IMR-90 (cell line): ENCODE measurements around the gene METTL17. TPM values are rescaled to one million over a fixed set of nuclear protein-coding genes. Genes with fewer than 3 reads are reported as not detected.

Experiments used
- ATAC-seq: fragments of 200-7000 bp; cut with Tn5 transposase; 2 replicates; pipeline ENCODE4 v1.9.1; 2020; ENCODE audit warnings: low read depth, mild to moderate bottlenecking, moderate library complexity
- BruUV-seq: library from RNA; stranded (reverse); fragments of 400-500 nt; replicated peaks from 2 replicates; lab custom pipeline; 2021; lab: Mats Ljungman, UMichigan
- CTCF ChIA-PET: fragments of 300-600 bp; formaldehyde crosslinking; extraction: SDS; loops from one replicate; lab custom pipeline; 2021; ENCODE audit warnings: antibody characterized with exemption; lab: Yijun Ruan, JAX
- POLR2A ChIA-PET: fragments of 300-600 bp; sonication (Branson Sonifier 250); formaldehyde crosslinking; loops from one replicate; lab custom pipeline; 2022; ENCODE audit warnings: antibody characterized with exemption; ENCODE audit not compliant: unreplicated experiment; lab: Charles Lee
- DNase-seq: peaks from one replicate; pipeline ENCODE4 v3.0.0; 2013
- H2AFZ ChIP-seq: replicated peaks from 2 replicates; pipeline ENCODE3; 2013; ENCODE audit warnings: low read length, mild to moderate bottlenecking; ENCODE audit not compliant: poor library complexity
- H2AK5ac ChIP-seq: 2 replicates; pipeline ENCODE4 v1.6.1; 2013; ENCODE audit warnings: low read depth, low read length, inconsistent platforms
- H2AK9ac ChIP-seq: replicated peaks from 2 replicates; pipeline ENCODE3; 2013; ENCODE audit warnings: mild to moderate bottlenecking, low read depth, low read length, moderate library complexity; ENCODE audit not compliant: poor library complexity
- H2BK120ac ChIP-seq: 2 replicates; pipeline ENCODE4 v1.6.1; 2013; ENCODE audit warnings: low read depth, low read length, inconsistent platforms
- H2BK15ac ChIP-seq: 3 replicates; pipeline ENCODE4 v1.6.1; 2013; ENCODE audit warnings: low read depth, low read length, inconsistent platforms
- H2BK20ac ChIP-seq: 2 replicates; pipeline ENCODE4 v1.6.1; 2013; ENCODE audit warnings: low read depth, mild to moderate bottlenecking, inconsistent platforms, low read length, moderate library complexity
- H2BK5ac ChIP-seq: 2 replicates; pipeline ENCODE4 v1.6.1; 2013; ENCODE audit warnings: mild to moderate bottlenecking, low read depth, low read length, inconsistent platforms; ENCODE audit not compliant: poor library complexity, severe bottlenecking
- H3K14ac ChIP-seq: replicated peaks from 2 replicates; pipeline ENCODE4 v1.6.1; 2013; ENCODE audit warnings: low read depth, low read length, inconsistent platforms
- H3K18ac ChIP-seq: 2 replicates; pipeline ENCODE4 v1.6.1; 2013; ENCODE audit warnings: low read depth, low read length, control low read depth
- H3K23ac ChIP-seq: 2 replicates; pipeline ENCODE4 v1.6.1; 2013; ENCODE audit warnings: low read depth, low read length, inconsistent platforms
- H3K27ac ChIP-seq: 2 replicates; pipeline ENCODE4 v1.5.1; 2013; ENCODE audit warnings: mild to moderate bottlenecking, control low read depth, low read length; ENCODE audit not compliant: insufficient read depth
- H3K27me3 ChIP-seq: 2 replicates; pipeline ENCODE4 v1.6.1; 2013; ENCODE audit warnings: low read length; ENCODE audit not compliant: control insufficient read depth, insufficient read depth
- H3K36me3 ChIP-seq: 2 replicates; pipeline ENCODE4 v1.6.1; 2013; ENCODE audit warnings: low read length, mixed read lengths; ENCODE audit not compliant: control insufficient read depth, insufficient read depth
- H3K4ac ChIP-seq: 2 replicates; pipeline ENCODE4 v1.6.1; 2013; ENCODE audit warnings: low read depth, low read length, inconsistent platforms
- H3K4me1 ChIP-seq: 2 replicates; pipeline ENCODE4 v1.6.1; 2013; ENCODE audit warnings: low read length, mixed read lengths; ENCODE audit not compliant: control insufficient read depth, insufficient read depth
- H3K4me2 ChIP-seq: 2 replicates; pipeline ENCODE4 v1.6.1; 2013; ENCODE audit warnings: low read depth, mild to moderate bottlenecking, control low read depth, low read length, moderate library complexity
- H3K4me3 ChIP-seq: 2 replicates; pipeline ENCODE4 v1.5.1; 2013; ENCODE audit warnings: low read depth, mild to moderate bottlenecking, control low read depth, low read length, moderate library complexity; ENCODE audit not compliant: insufficient read depth
- H3K56ac ChIP-seq: 2 replicates; pipeline ENCODE4 v1.6.1; 2013; ENCODE audit warnings: low read length, inconsistent platforms; ENCODE audit not compliant: insufficient read depth; ENCODE audit errors: extremely low read depth
- H3K79me1 ChIP-seq, 2 experiments: 2 replicates each; pipeline ENCODE4 v1.6.1; 2013; ENCODE audit warnings: low read length in 2 of 2, inconsistent platforms in 1 of 2, low read depth in 1 of 2
- H3K9ac ChIP-seq: 2 replicates; pipeline ENCODE4 v1.6.1; 2013; ENCODE audit warnings: low read depth, low read length, control low read depth
- H3K9me1 ChIP-seq: 2 replicates; pipeline ENCODE4 v1.6.1; 2013; ENCODE audit warnings: low read length, inconsistent platforms; ENCODE audit not compliant: insufficient read depth
- H3K9me3 ChIP-seq: 2 replicates; pipeline ENCODE4 v1.6.1; 2013; ENCODE audit warnings: low read length; ENCODE audit not compliant: control insufficient read depth, insufficient read depth
- H4K20me1 ChIP-seq: 2 replicates; pipeline ENCODE4 v1.6.1; 2013; ENCODE audit warnings: low read length, inconsistent platforms; ENCODE audit not compliant: insufficient read depth
- H4K5ac ChIP-seq: 2 replicates; pipeline ENCODE4 v1.6.1; 2013; ENCODE audit warnings: mild to moderate bottlenecking, low read depth, low read length, control low read depth
- H4K8ac ChIP-seq, 2 experiments: 2 replicates each; pipeline ENCODE4 v1.6.1; 2013; ENCODE audit warnings: low read depth in 2 of 2, low read length in 2 of 2, control low read depth in 1 of 2, inconsistent platforms in 1 of 2
- H4K91ac ChIP-seq: 2 replicates; pipeline ENCODE4 v1.6.1; 2013; ENCODE audit warnings: low read depth, low read length, inconsistent platforms; ENCODE audit not compliant: insufficient read depth
- BHLHE40 ChIP-seq: fragments of 150-350 bp; IDR thresholded peaks from 2 replicates; pipeline ENCODE4 v1.6.1; 2016; ENCODE audit warnings: mild to moderate bottlenecking, low read depth, low read length
- CEBPB ChIP-seq: IDR thresholded peaks from 2 replicates; pipeline ENCODE4 v1.6.1; 2012; ENCODE audit warnings: low read depth, low read length, improper control_type of control experiment
- CHD1 ChIP-seq: IDR thresholded peaks from 2 replicates; pipeline ENCODE4 v1.6.1; 2012; ENCODE audit warnings: low read depth, low read length, improper control_type of control experiment
- CTCF ChIP-seq: conservative IDR thresholded peaks from 2 replicates; pipeline ENCODE4 v1.5.1; 2012; ENCODE audit warnings: mild to moderate bottlenecking, low read depth, low read length, improper control_type of control experiment
- ELK1 ChIP-seq: fragments of 150-350 bp; IDR thresholded peaks from 2 replicates; pipeline ENCODE4 v1.6.1; 2016; ENCODE audit warnings: low read depth, mild to moderate bottlenecking, low read length, moderate library complexity, borderline replicate concordance
- FOS ChIP-seq: fragments of 150-350 bp; IDR thresholded peaks from 2 replicates; pipeline ENCODE4 v1.6.1; 2016; ENCODE audit warnings: low read depth, low read length
- MAZ ChIP-seq: IDR thresholded peaks from 2 replicates; pipeline ENCODE4 v1.6.1; 2012; ENCODE audit warnings: low read depth, mild to moderate bottlenecking, low read length, improper control_type of control experiment, moderate library complexity, borderline replicate concordance
- MXI1 ChIP-seq: IDR thresholded peaks from 2 replicates; pipeline ENCODE4 v1.6.1; 2012; ENCODE audit warnings: low read depth, mild to moderate bottlenecking, low read length, moderate library complexity, borderline replicate concordance
- NFE2L2 ChIP-seq: fragments of 150-350 bp; IDR thresholded peaks from 2 replicates; pipeline ENCODE4 v1.6.1; 2016; ENCODE audit warnings: low read depth, mild to moderate bottlenecking, low read length
- RAD21 ChIP-seq: IDR thresholded peaks from 2 replicates; pipeline ENCODE4 v1.6.1; 2012; ENCODE audit warnings: low read length, improper control_type of control experiment
- RCOR1 ChIP-seq: IDR thresholded peaks from 2 replicates; pipeline ENCODE4 v1.6.1; 2012; ENCODE audit warnings: mild to moderate bottlenecking, low read length, improper control_type of control experiment; ENCODE audit not compliant: insufficient replicate concordance
- RFX5 ChIP-seq: IDR thresholded peaks from 2 replicates; pipeline ENCODE4 v1.8.0; 2012; ENCODE audit warnings: low read depth, mild to moderate bottlenecking, low read length, moderate library complexity
- SMC3 ChIP-seq: fragments of 150-350 bp; IDR thresholded peaks from 2 replicates; pipeline ENCODE4 v1.6.1; 2016; ENCODE audit warnings: low read depth, mild to moderate bottlenecking, antibody characterized with exemption, low read length, moderate library complexity
- USF2 ChIP-seq: fragments of 150-350 bp; IDR thresholded peaks from 2 replicates; pipeline ENCODE4 v1.6.1; 2017; ENCODE audit warnings: mild to moderate bottlenecking, antibody characterized with exemption, low read length, low read depth
- WGBS, 2 experiments: methylation state at CpG; one replicate each; pipeline versions ENCODE4 v1.1.5 to v1.1.7; 2013; ENCODE audit warnings: missing lambda C conversion rate in 2 of 2; ENCODE audit not compliant: insufficient read length in 1 of 2; ENCODE audit errors: extremely low coverage in 2 of 2; 5-methylcytosine and 5-hydroxymethylcytosine counted together
- dilution Hi-C: fragments of 300-500 bp; cut with HindIII; formaldehyde crosslinking; loops from one replicate; pipeline ENCODE4 v1.14.3; 2018; ENCODE audit warnings: low sequenced_read_pairs; ENCODE audit not compliant: unreplicated experiment
- in situ Hi-C: fragments of 300-500 bp; cut with MboI; formaldehyde crosslinking; loops from 3 replicates; pipeline ENCODE4 v1.14.3; 2019; ENCODE audit warnings: low sequenced_read_pairs, inconsistent platforms, mixed read lengths
- intact Hi-C: fragments of 100-400 bp; cut with micrococcal nuclease; formaldehyde crosslinking; loops from 2 replicates; pipeline ENCODE4 v1.10.0; 2022
- polyA plus RNA-seq, 3 experiments: library from polyadenylated mRNA; depleted of rRNA; stranded (reverse); fragments of >200 nt; gene quantifications; 2 replicates each; pipeline ENCODE4 v1.2.3, GENCODE V29; 2012; ENCODE audit warnings: low replicate concordance in 1 of 3
- total RNA-seq: library from RNA; depleted of rRNA; stranded (reverse); fragments of >200 nt; gene quantifications from 2 replicates; pipeline ENCODE4 v1.2.3, GENCODE V29; 2012

Gene METTL17
- total and polyA plus RNA-seq, 2 of the 4 experiments (the other 2 are of a cell fraction), result 32.8 to 69.7 TPM

- Histone ChIP-seq H3K36me3 (no peaks in the 10 kb centered on the region), H4K5ac (no peak overlapping the region), H4K91ac (no peak overlapping the region), H3K4me1 (peaks cover 2% of the 10 kb centered on the region; the same call in 1 of the 2 replicates), H2AK5ac (no peak overlapping the region), H3K9ac (no peak overlapping the region), H2BK20ac (no peak overlapping the region), H3K27me3 (peaks cover 33% of the 10 kb centered on the region), H3K4me3 (no peak overlapping the region), H3K9me3 (no peaks in the 10 kb centered on the region), H3K56ac (no peak overlapping the region), H2BK15ac (no peak overlapping the region), H2AFZ (no peak overlapping the region), H3K18ac (no peak overlapping the region), H2BK120ac (no peak overlapping the region), H2AK9ac (no peak overlapping the region), H3K9me1 (no peaks in the 10 kb centered on the region), H3K23ac (no peak overlapping the region), H3K27ac (no peak overlapping the region), H3K4me2 (no peak overlapping the region), H4K20me1 (no peaks in the 10 kb centered on the region), H4K8ac (no peak overlapping the region), H2BK5ac (no peak overlapping the region), H3K14ac (no peak overlapping the region), H3K79me1 (no peaks in the 10 kb centered on the region), H3K4ac (no peak overlapping the region)
- no peak for TF ChIP-seq CTCF
- no peak for TF ChIP-seq NFE2L2
- TF ChIP-seq RAD21, result no peak
- no peak for TF ChIP-seq SMC3
- no peak for TF ChIP-seq USF2
- TF ChIP-seq ELK1, result no peak
- no peak for TF ChIP-seq CHD1
- no peak for TF ChIP-seq BHLHE40
- no peak for TF ChIP-seq MXI1
- TF ChIP-seq MAZ, result no peak
- no peak for TF ChIP-seq RFX5
- TF ChIP-seq RCOR1, result no peak
- no peak for TF ChIP-seq CEBPB
- no peak for TF ChIP-seq FOS
- in situ Hi-C loops (no loop called here), dilution Hi-C loops (no loop called here), intact Hi-C loops (loop anchor here (1.0 to 2.0 kb wide), 4 partner anchors 26 to 343 kb away; no protein-coding TSS in a partner anchor)
- POLR2A ChIA-PET, result no interaction called here
- WGBS, 2 experiments, result 82% methylated on average over 2 of the region's 8 CpGs; no CpG with 5 or more reads in 1 of the 2 experiments
- ATAC-seq (no peak), DNase-seq (no peak)
- no TSS peak for BruUV-seq
- CTCF ChIA-PET, result interaction anchor here (0.7 to 3.7 kb wide), 10 partner anchors 9 to 349 kb away, joined by 3 to 37 read pairs (median 4); no protein-coding TSS in a partner anchor
Measured at GRCh38 chr14:21040370-21040925, 50.7 kb downstream of the METTL17 start.
